ENCODE data around the gene TMEM219. TPM values are rescaled to one million over a fixed set of nuclear protein-coding genes. Genes with fewer than 3 reads are reported as not detected.

TMEM219 gene, protein sequence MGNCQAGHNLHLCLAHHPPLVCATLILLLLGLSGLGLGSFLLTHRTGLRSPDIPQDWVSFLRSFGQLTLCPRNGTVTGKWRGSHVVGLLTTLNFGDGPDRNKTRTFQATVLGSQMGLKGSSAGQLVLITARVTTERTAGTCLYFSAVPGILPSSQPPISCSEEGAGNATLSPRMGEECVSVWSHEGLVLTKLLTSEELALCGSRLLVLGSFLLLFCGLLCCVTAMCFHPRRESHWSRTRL
- total RNA-seq, result 89.3 and 173 TPM in 2 replicates

DNA sequence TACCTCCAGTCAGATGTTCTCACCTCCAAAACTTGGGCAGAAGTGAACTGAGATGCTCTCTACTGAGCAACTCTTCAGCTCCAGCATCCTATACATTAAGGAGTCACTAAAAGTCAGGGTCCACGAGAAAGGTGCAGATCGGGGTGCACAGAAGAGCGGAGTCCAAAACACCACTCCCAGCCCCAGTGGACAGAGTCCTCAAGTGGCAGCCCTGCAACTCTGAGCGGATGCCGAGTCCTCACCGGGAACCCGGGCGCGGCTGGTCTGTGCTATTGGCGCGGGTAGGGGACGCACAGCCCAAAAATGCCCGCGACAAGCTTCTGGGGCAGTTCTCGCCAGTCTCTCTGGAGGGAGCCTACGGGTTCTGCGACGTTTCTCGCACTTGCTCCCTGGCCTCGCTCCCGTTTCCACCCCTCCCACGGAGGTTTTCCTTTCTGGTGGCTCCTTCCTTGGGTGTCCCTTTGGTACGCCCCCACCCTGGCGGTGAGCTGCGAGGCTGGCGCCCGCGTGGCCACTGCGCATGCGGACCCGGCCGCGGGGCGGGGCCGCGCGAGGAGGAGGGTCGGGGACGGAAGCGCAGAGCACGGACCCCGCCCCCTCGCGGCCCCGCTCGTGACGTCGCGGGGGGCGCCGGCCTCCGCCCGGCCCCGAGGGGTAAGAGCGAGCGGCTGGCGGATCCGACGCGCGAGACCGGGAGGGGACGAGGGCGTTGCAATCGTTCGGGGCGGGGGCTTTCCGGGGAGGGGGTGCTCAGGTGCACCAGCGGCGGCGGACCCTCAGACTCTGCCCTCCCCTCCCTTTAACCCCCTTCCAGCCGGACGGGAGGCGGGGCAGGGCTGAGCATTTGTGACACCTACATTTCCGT, at the start of gene TMEM219:
TSS of gene TMEM219 (plus strand) at position 601 of the 865 bp plus-strand sequence. CDS start 1,065 bp downstream, outside the sequence.

DNA sequence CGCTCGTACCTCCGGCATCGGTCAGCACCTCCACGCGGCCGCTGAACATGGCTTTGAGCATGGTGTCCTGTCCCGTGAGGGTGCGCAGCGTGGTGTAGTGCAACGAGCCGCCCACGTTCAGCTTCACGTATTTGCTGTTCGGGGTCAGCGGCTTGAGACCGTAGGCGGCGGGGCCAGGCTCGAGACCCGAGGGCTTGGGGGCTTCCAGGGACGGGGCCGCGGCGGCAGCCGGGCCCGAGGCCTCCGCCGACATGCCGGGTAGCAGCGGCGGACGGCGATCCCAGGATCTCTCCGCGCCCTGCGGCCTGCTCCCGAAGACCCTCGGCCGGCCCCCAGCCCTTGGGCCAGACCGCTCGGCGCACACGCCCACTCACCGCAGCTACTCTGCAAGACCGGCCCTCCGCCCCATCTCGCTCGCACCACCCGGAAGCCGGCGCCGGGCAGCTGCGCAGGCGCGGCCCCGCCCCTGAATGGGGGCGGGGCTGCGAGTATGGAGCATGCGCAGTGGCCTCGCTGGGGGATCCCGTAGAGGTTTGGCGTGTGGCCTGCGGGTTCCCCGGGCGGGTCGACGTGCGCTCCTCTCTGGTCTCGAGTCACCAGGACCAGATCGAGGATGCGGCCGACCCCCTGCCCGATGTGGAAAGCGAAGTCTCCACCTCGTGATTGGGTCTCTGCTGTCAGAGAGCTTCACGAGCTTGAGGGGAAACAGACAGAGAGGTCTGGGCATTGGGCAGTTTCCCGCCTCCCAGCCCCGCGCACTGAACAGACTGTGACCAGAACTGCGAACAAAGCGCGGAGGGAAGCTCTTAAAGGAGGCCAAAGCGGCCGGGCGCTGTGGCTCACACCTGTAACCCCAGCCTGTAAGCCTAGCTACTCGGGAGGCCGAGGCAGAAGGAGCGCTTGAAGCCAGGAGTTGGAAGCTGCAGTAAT, 35.8 kb upstream of the TMEM219 start, which contains the start of gene KCTD13:
TSS of gene KCTD13 (minus strand) at position 446 of the 930 bp plus-strand sequence. CDS start at position 253, 193 bp downstream.

DNA sequence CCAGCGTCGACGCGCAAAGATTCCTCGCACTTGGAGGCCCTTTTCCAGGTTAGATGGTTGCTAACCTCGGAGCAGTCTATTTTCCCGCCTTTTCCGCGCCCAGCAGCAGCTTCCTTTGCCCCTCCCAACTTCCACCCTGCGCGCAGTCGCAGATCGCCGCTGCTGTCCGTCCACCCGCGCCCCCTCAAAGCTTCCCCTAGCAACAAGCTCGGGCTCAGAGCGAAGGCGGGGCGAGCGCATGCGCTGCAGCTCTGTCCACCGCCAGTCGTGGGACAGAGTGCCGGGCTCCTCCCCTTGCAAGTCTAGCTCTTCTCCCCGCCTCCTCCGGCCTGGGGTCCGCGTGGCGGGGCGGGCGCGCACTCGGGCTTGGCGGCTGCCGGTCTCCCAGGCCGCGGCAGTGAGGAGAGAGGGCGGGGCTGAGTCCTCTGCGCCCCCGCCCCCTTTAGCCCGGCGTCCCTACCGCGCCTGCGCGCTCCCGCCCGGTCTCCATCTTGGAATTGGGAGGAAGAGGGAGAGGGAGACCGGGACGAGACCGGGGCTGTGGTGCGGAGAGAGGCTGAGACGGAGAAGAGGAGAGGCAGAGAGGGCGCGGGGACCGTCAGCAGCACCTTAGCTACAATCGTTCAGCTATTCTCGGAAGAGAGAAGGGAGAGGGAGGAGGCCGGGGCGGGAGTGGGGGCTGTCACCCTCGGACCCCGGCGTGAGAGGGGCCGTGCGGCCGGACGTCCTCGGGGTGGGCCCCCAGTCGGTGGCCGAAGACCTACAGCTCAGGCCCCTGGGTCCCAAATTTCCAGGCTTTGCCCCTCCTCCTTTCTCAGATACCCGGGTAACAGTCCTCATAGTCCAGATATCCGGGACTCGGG, 11.7 kb downstream of the TMEM219 start, which contains the start of gene TAOK2:
TSS of gene TAOK2 (plus strand) at position 485 of the 863 bp plus-strand sequence. CDS start 3,905 bp downstream, outside the sequence.

DNA sequence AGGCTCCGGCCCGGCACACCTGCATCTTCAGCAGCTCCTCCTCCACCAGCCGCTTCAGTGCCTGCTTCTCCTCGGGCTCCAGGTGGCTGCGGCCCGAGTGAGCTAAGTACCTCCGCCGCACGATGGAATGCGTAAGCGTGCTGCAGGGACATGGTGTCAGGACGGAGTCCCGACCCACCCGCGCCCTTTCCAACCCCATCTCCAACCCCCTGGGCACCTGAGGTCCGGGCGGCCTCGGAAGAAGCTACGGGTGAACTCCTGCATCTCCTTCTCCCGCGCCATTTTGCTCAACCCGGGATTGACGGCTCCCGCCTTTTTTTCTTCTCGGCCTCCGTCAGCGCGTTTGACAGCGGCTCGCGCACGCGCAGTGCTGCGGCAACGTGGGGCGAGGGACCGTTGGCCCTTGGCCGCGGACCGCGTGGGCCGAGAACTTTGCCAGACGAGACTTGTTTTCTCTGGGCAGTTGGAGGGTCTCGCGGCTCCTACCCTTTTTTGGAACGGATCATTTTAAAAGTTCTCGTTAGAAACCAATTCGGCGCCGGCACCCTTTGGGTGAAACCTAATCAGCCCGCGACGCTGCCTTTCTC, 33.5 kb downstream of the TMEM219 start, which contains the start of gene HIRIP3:
TSS of gene HIRIP3 (minus strand) at position 294 of the 587 bp plus-strand sequence. CDS start at position 282, 12 bp downstream.

DNA sequence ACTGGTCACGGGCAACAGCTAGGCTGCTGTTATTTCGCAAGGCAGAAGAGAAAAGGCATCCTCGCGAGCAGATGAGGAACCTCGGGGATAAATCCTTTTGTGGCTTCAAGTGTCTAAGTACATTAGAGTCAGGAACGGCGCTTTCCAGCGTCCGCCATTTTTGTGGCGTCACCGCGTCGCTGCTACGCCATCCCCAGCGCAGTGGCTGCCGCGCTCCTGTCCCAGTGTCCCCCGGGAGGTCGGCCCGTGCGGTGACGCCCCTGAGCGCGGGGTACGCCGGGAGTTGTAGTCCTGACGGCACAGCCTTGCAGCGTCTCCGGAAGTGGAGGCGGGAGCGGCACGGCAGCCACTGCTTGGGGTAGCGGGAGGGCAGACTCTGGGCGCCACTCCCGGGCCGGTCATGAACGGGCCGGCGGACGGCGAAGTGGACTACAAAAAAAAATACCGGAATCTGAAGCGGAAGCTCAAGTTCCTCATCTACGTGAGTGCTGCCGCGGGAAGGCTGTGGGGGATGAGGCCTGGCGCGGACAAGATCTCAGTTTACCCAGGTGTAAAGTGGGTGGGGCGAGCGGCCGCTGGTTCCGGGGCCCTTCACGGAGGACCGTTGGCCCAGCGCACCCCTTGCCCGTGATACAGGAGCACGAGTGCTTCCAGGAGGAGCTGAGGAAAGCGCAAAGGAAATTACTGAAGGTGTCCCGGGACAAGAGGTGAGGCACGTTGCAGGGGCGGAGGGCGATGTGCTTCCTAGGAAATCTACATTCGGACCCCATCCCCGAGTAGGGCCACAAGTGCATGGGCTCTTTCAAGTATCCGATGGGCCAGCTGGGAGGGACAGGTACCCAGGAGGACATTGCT, 34.3 kb downstream of the TMEM219 start, which contains the start of gene INO80E:
TSS of gene INO80E (plus strand) at position 331 of the 855 bp plus-strand sequence. CDS start at position 401, 70 bp downstream.

DNA sequence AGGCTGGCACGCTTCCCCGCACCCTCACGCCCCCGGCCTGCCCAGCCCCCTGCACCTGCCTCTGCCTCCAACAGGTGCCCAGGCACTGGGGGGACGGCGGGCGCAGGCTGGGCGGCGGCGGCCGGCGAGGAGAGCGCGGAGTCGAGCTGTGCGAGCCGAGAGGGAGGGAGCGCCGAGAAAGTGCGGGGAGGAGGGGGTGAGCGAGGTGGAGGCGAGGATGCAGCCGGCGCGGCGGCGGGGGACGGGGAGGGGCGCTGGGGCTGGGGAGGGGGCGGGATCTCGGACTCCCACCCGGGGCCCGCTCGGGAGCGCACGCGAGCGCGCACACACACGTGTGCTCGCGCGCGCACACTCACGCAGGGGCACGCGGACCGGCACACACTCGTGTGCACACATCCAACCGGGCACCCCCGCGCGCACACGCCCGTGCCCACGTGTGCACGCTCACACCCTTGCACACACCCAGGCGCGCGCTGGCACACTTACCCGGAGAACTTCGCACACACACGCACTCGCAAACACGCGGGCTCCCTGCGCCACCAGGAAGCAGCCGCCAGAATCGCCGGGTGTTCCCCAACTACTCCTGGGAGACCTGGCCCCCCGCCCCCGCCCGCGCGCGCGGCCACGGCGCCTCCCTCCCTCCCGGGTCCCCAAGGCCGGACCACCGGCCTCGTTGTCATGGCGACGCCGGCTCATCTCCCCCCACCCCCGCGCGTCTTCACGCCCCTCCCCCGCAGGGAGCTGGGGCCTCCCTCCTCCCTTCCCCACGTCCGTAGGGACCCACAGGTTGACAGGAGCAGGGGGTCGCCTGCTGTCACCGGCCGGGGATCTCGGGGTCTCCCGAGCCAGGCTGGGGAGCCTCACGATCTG, 49.2 kb downstream of the TMEM219 start, which contains the start of gene DOC2A:
TSS of gene DOC2A (minus strand) at position 184 of the 870 bp plus-strand sequence. CDS start 805 bp downstream, outside the sequence.

Other genes with a start within 250 kb of the TMEM219 start
- gene C16orf54, start 216.1 kb upstream of the TMEM219 start, total RNA-seq, result under 0.01 TPM in 1 of 2 replicates, not detected in the other
- gene ZG16, start 183.8 kb upstream of the TMEM219 start, total RNA-seq, result not detected in 2 replicates
- gene KIF22, start 171.3 kb upstream of the TMEM219 start, total RNA-seq, result 19.4 and 130 TPM in 2 replicates
- 482 and 486 TPM in 2 replicates for gene MAZ, start 155.6 kb upstream of the TMEM219 start, total RNA-seq
- gene PRRT2, start 149.9 kb upstream of the TMEM219 start, total RNA-seq, result 0.25 and 0.98 TPM in 2 replicates
- 19.9 and 38.3 TPM in 2 replicates for gene PAGR1, start 145.9 kb upstream of the TMEM219 start, total RNA-seq
- gene MVP, start 141.6 kb upstream of the TMEM219 start, total RNA-seq, result 178 and 255 TPM in 2 replicates
- gene CDIPT, start 98.9 kb upstream of the TMEM219 start, total RNA-seq, result 94.5 and 128 TPM in 2 replicates
- gene SEZ6L2, start 62.5 kb upstream of the TMEM219 start, total RNA-seq, result 13.0 and 66.6 TPM in 2 replicates
- 13.9 and 25.9 TPM in 2 replicates for gene ASPHD1, start 61.6 kb upstream of the TMEM219 start, total RNA-seq
- gene KCTD13, start 35.9 kb upstream of the TMEM219 start, total RNA-seq, result 11.4 and 12.5 TPM in 2 replicates
- 32.3 and 39.7 TPM in 2 replicates for gene TAOK2, start 11.8 kb downstream of the TMEM219 start, total RNA-seq
- gene HIRIP3, start 33.5 kb downstream of the TMEM219 start, total RNA-seq, result 5.7 and 21.7 TPM in 2 replicates
- 39.2 and 97.6 TPM in 2 replicates for gene INO80E, start 34.2 kb downstream of the TMEM219 start, total RNA-seq
- gene DOC2A, start 48.9 kb downstream of the TMEM219 start, total RNA-seq, result 0.49 and 0.76 TPM in 2 replicates
- not detected in 2 replicates for gene C16orf92, start 61.1 kb downstream of the TMEM219 start, total RNA-seq
- gene TLCD3B, start 69.2 kb downstream of the TMEM219 start, total RNA-seq, result 0.13 and 0.98 TPM in 2 replicates
- 908 and 1,156 TPM in 2 replicates for gene ALDOA, start 103.7 kb downstream of the TMEM219 start, total RNA-seq
- 111 and 141 TPM in 2 replicates for gene PPP4C, start 113.9 kb downstream of the TMEM219 start, total RNA-seq
- 1.4 TPM in 1 of 2 replicates, not detected in the other for gene TBX6, start 129.8 kb downstream of the TMEM219 start, total RNA-seq
- gene YPEL3, start 134.1 kb downstream of the TMEM219 start, total RNA-seq, result 17.4 and 95.1 TPM in 2 replicates
- 0.16 and 0.76 TPM in 2 replicates for gene GDPD3, start 151.5 kb downstream of the TMEM219 start, total RNA-seq
- gene MAPK3, start 161.1 kb downstream of the TMEM219 start, total RNA-seq, result 35.7 and 64.1 TPM in 2 replicates
- 3.0 and 10.1 TPM in 2 replicates for gene CORO1A, start 221.5 kb downstream of the TMEM219 start, total RNA-seq
- 122 and 439 TPM in 2 replicates for gene BOLA2B, start 231.6 kb downstream of the TMEM219 start, total RNA-seq
- 92.7 and 110 TPM in 2 replicates for gene SLX1A, start 231.8 kb downstream of the TMEM219 start, total RNA-seq
- gene SULT1A3, start 237.2 kb downstream of the TMEM219 start, total RNA-seq, result 2.8 and 7.6 TPM in 2 replicates